ENCODE data around the gene ANKRD65.
"Not testable (repeated sequence)": the region's sequence is repeated elsewhere in the genome, so short reads cannot be mapped to it uniquely, and the experiment has no call there.

The ANKRD65 gene

DNA sequence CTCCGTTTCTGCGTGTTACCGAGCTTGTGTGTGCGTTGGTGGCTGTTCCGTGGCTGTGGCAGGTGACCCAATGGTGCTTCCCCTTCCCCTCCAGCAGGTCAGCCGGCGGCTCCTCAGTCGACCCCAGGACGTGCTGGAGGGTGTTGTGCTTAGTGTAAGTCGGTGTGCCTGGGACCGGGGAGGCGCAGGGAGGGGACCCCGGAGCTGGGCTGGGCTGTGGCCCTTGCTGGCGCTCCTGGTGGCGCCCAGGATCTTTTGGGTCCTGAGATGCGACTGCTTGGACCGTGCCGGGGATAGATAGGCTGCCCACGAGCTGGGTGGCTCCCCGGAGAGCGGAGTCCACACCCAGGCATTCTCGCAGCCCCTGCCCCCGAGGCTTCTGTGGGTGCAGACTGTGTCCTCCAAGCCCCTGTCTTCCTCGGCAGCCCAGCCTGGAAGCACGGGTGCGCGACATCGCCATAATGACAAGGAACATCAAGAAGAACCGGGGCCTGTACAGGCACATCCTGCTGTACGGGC, 34.3 kb upstream of the ANKRD65 start:
- no peak for DNase-seq (ENCODE audit: low read depth)
- TF ChIP-seq, protein P1, sequence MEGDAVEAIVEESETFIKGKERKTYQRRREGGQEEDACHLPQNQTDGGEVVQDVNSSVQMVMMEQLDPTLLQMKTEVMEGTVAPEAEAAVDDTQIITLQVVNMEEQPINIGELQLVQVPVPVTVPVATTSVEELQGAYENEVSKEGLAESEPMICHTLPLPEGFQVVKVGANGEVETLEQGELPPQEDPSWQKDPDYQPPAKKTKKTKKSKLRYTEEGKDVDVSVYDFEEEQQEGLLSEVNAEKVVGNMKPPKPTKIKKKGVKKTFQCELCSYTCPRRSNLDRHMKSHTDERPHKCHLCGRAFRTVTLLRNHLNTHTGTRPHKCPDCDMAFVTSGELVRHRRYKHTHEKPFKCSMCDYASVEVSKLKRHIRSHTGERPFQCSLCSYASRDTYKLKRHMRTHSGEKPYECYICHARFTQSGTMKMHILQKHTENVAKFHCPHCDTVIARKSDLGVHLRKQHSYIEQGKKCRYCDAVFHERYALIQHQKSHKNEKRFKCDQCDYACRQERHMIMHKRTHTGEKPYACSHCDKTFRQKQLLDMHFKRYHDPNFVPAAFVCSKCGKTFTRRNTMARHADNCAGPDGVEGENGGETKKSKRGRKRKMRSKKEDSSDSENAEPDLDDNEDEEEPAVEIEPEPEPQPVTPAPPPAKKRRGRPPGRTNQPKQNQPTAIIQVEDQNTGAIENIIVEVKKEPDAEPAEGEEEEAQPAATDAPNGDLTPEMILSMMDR (IDR thresholded peaks at IDR 0.05; ENCODE audit: insufficient read depth, low read depth, low read length, missing control alignments): no peak
- no peak overlapping the region for H3K4me3 ChIP-seq (ENCODE audit: low read depth, low read length)

DNA sequence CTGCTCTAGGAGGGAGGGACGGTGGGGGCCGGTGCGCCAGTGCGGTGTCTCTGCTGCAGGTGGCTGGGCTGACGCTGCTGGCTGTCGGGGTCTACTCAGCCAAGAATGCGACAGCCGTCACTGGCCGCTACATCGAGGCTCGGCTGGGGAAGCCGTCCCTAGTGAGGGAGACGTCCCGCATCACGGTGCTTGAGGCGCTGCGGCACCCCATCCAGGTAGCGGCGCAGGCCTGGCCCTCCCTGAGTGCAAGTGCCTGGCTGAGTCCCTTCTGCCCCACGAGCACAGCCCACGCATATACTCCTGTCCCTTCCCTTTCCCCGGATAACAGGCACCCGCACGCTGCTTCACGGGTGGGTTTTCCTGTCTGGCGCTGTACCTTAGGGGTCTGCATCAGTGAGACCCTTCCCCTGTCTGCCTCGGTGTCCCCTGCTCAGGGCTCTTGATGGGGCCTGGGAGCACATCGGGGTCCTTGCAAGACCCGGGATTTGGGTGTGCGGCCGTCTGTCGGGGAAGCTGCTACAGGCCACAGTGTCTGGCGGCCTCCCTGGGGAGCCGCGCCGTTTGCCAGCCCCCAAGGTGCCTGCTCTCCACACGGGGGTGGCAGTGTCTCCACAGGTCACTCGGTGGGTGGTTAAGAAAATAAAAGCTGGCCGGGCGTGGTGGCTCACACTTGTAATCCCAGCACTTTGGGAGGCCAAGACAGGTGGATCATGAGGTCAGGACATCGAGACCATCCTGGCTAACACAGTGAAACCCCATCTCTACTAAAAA, 33.4 kb upstream of the ANKRD65 start:
- not testable (repeated sequence) for H3K4me3 ChIP-seq (ENCODE audit: low read depth, low read length); DNase-seq (ENCODE audit: low read depth)

DNA sequence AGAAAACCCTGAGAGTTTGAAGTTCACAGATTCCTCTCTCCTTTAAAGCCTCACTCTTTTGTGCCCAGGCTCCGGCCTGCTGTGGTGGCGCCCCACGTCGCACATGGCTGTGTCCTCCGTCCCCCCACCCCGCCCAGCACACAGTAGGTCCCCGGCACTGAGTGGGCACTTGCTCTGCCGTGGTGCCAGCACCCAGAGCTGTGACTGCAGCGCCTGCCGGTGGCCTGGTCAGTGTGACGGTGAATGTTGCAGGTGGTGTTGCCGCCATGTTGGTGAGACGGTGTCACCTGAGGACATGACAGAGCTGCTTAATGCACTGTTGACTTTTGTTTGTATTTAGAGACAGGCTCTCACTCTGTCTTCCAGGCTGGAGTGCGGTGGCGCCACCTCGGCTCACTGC, 31.8 kb upstream of the ANKRD65 start:
- no peak for DNase-seq (ENCODE audit: low read depth)
- TF ChIP-seq, protein P1 (IDR thresholded peaks at IDR 0.05; ENCODE audit: insufficient read depth, low read depth, low read length, missing control alignments): no peak
- H3K4me3 ChIP-seq (ENCODE audit: low read depth, low read length): no peak overlapping the region

DNA sequence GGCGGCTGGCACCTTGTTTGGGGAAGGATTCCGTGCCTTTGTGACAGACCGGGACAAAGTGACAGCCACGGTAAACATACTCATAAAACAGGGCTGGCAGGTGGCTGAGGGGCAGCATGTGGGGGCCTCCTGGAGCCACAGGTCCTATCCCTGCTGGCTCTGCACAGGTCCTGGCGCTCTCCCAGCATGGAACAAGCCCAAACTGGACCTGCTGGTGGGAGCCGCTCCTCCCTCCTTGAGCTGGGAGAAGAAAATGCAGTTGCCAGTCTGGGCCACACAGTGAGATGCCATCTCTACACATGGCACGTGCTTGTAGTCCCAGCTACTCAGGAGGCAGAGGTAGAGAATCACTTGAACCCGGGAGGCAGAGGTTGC, 31.3 kb upstream of the ANKRD65 start:
- DNase-seq (ENCODE audit: low read depth); H3K4me3 ChIP-seq (ENCODE audit: low read depth, low read length): not testable (repeated sequence)

DNA sequence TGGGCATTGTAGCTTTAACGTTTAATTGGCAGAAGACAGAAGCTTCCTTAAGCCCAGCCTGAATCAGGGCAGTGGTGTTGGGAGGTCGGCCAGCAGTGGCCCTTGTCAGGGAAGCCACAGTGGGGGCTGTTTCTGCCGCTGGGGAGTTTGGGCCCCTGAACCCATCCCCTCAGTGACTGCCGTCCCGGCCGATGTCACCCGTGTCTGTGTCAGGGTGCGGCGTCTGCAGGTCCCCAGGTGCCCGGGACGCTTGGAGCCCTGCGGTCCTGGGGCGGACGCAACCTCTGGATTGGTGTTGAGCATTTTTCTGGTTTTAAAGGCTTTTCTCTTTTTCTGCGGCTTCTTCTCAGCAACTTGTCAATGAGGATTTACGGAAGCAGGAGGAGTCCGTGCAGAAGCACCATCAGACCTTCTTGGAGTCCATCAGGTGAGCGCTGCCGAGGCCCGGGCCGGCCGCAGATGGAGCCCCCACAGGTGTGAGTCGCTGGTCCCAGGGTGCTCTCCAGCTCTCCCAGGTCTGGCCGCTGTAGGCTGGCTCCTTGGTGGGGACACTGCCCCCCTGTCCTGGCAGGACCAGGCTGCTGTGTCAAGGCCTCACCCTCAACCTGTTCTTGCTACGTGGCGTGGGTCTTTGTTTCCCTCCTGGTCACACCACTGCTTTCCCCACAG, 30.8 kb upstream of the ANKRD65 start:
- TF ChIP-seq, protein P1 (IDR thresholded peaks at IDR 0.05; ENCODE audit: insufficient read depth, low read depth, low read length, missing control alignments): no peak
- DNase-seq (ENCODE audit: low read depth): no peak
- H3K4me3 ChIP-seq (ENCODE audit: low read depth, low read length): no peak overlapping the region

DNA sequence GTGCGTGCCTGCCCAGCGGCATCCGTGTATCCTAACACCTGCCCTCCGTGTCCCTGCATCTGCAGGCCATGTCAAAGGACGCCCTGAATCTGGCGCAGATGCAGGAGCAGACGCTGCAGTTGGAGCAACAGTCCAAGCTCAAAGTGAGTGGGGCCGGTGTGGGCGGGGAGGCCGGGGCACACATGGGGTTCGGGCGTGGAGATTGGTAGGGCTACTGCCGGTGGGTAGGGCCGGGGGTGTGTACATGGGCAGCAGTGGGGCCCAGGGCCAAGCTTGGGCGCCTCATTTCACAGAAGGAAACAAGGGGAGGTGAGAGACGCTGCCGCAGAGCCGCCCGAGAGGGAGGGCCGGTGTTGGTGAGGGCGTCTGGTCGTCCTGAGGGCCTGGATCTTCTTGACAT, 29.5 kb upstream of the ANKRD65 start:
- DNase-seq (ENCODE audit: low read depth); H3K4me3 ChIP-seq (ENCODE audit: low read depth, low read length): not testable (repeated sequence)

DNA sequence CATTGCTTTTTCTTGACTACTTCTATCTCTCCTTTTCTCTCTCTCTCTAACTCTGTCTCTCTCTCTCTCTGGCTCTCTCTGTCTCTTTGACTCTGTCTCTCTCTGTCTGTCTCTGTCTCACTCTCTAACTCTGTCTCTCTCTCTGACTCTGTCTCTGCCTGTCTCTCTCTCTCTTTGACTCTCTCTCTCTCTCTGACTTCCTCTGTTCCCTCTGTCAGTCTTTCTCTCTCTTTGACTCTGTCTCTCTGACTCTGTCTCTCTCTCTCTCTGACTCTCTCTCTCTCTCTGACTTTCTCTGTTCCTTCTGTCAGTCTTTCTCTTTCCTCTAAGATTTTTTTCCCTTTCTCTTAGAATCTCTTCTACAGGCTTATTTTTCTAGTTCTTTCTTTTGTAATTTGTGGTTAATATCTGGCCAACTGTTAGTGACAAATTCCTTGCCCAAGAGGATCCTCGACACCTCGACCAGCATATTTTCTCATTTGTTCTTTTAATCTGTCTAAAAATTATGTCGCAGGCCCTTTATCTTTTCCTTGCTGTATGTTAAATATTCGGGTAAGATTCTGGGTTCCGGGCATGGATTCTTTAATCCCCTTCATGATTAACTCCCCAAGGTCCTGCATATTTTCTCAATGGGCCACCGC, 28.1 kb upstream of the ANKRD65 start, which contains the start of gene ATAD3C:
Gene ATAD3C (plus strand): TSS at position 591 of the 641 bp plus-strand sequence. CDS start 995 bp downstream, outside the sequence.
- TF ChIP-seq, protein P1 (IDR thresholded peaks at IDR 0.05; ENCODE audit: insufficient read depth, low read depth, low read length, missing control alignments): no peak
- no peak within 1 kb of the TSS for H3K4me3 ChIP-seq (ENCODE audit: low read depth, low read length)
- no peak for DNase-seq (ENCODE audit: low read depth)

DNA sequence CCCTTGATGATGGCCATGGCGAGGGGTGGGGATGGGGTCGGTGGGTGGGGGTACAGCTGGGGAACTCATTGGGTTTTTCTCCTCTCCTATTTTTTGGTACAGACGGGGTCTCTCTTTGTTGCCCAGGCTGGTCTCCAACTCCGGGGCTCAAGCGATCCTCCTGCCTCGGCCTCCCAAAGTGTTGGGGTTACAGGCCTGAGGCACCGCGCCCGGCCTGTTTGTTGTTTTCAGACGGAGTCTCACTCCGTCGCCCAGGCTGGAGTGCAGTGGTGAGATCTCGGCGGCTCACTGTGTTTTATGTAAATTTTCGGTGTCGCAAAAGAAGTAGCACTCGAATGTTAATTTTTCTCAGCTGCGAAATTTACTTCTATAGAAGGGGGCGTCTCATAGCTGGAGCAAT, 25.6 kb upstream of the ANKRD65 start:
- H3K4me3 ChIP-seq (ENCODE audit: low read depth, low read length); DNase-seq (ENCODE audit: low read depth): not testable (repeated sequence)

Measured in GM12865 (cell line).